H9 (cell line): ENCODE data around the gene RDH13. TPM values are rescaled to one million over a fixed set of nuclear protein-coding genes. Genes with fewer than 3 reads are reported as not detected.

Experiments
- DNase-seq: peaks from one replicate; pipeline ENCODE4 v3.0.0-alpha.2; 2017
- H2AFZ ChIP-seq: one replicate; pipeline ENCODE4 v1.6.1; 2013; ENCODE audit warnings: mild to moderate bottlenecking, low read length, control low read depth, moderate library complexity
- H2AK5ac ChIP-seq: 2 replicates; pipeline ENCODE4 v1.6.1; 2013; ENCODE audit warnings: low read length, control low read depth, mixed read lengths; ENCODE audit not compliant: insufficient read length
- H2BK120ac ChIP-seq: one replicate; pipeline ENCODE4 v1.6.1; 2013; ENCODE audit warnings: low read depth, mild to moderate bottlenecking, low read length, control low read depth, inconsistent platforms; ENCODE audit not compliant: poor library complexity, severe bottlenecking
- H2BK12ac ChIP-seq: 2 replicates; pipeline ENCODE4 v1.6.1; 2013; ENCODE audit warnings: low read length, control low read depth, mixed read lengths, low read depth; ENCODE audit not compliant: insufficient read length
- H2BK15ac ChIP-seq: 2 replicates; pipeline ENCODE4 v1.6.1; 2013; ENCODE audit warnings: low read depth, low read length, control low read depth
- H2BK20ac ChIP-seq: one replicate; pipeline ENCODE4 v1.6.1; 2013; ENCODE audit warnings: low read depth, mild to moderate bottlenecking, low read length, control low read depth, inconsistent platforms; ENCODE audit not compliant: poor library complexity, severe bottlenecking
- H2BK5ac ChIP-seq: 2 replicates; pipeline ENCODE4 v1.6.1; 2013; ENCODE audit warnings: low read length, control low read depth, mixed read lengths; ENCODE audit not compliant: insufficient read length
- H3K14ac ChIP-seq: 2 replicates; pipeline ENCODE4 v1.6.1; 2013; ENCODE audit warnings: low read length, control low read depth; ENCODE audit not compliant: insufficient read depth
- H3K18ac ChIP-seq: 2 replicates; pipeline ENCODE4 v1.6.1; 2013; ENCODE audit warnings: low read depth, mild to moderate bottlenecking, mixed read lengths, low read length, control low read depth; ENCODE audit not compliant: insufficient read length
- H3K23ac ChIP-seq: 2 replicates; pipeline ENCODE4 v1.6.1; 2013; ENCODE audit warnings: low read length, control low read depth, mixed read lengths, low read depth; ENCODE audit not compliant: insufficient read length
- H3K23me2 ChIP-seq: 2 replicates; pipeline ENCODE4 v1.6.1; 2013; ENCODE audit warnings: low read depth, mild to moderate bottlenecking, mixed read lengths, low read length, control low read depth; ENCODE audit not compliant: insufficient read length, poor library complexity, severe bottlenecking
- H3K27ac ChIP-seq: 2 replicates; pipeline ENCODE4 v1.5.1; 2013; ENCODE audit warnings: low read length, control low read depth, mixed read lengths, low read depth; ENCODE audit not compliant: insufficient read length
- H3K27me3 ChIP-seq: 2 replicates; pipeline ENCODE4 v1.6.1; 2013; ENCODE audit warnings: low read length, control low read depth, inconsistent platforms; ENCODE audit not compliant: insufficient read depth
- H3K4ac ChIP-seq: 2 replicates; pipeline ENCODE4 v1.6.1; 2013; ENCODE audit warnings: low read depth, mild to moderate bottlenecking, control low read depth, inconsistent platforms, low read length, moderate library complexity
- H3K4me1 ChIP-seq: 2 replicates; pipeline ENCODE4 v1.6.1; 2013; ENCODE audit warnings: low read length, control low read depth, inconsistent platforms; ENCODE audit not compliant: insufficient read depth
- H3K4me2 ChIP-seq: 2 replicates; pipeline ENCODE4 v1.6.1; 2013; ENCODE audit warnings: low read length, control low read depth, mixed read lengths; ENCODE audit not compliant: insufficient read length, insufficient read depth
- H3K56ac ChIP-seq: 2 replicates; pipeline ENCODE4 v1.6.1; 2013; ENCODE audit warnings: low read depth, mild to moderate bottlenecking, mixed read lengths, low read length, control low read depth; ENCODE audit not compliant: insufficient read length
- H3K79me1 ChIP-seq: 2 replicates; pipeline ENCODE4 v1.6.1; 2013; ENCODE audit warnings: low read depth, mild to moderate bottlenecking, moderate library complexity, low read length, control low read depth, inconsistent platforms; ENCODE audit not compliant: insufficient read depth, poor library complexity, severe bottlenecking
- H3K79me2 ChIP-seq: 2 replicates; pipeline ENCODE4 v1.6.1; 2013; ENCODE audit warnings: low read length, control low read depth, inconsistent platforms; ENCODE audit not compliant: insufficient read depth
- H3K9ac ChIP-seq: 2 replicates; pipeline ENCODE4 v1.6.1; 2013; ENCODE audit warnings: low read length, control low read depth, mixed read lengths; ENCODE audit not compliant: insufficient read length; ENCODE audit errors: extremely low read depth
- H3K9me3 ChIP-seq: one replicate; pipeline ENCODE4 v1.6.1; 2013; ENCODE audit warnings: low read depth, low read length, inconsistent platforms; ENCODE audit not compliant: control insufficient read depth
- H3T11ph ChIP-seq: one replicate; pipeline ENCODE4 v1.6.1; 2013; ENCODE audit warnings: mild to moderate bottlenecking, low read length, control low read depth, inconsistent platforms
- H4K20me1 ChIP-seq: one replicate; pipeline ENCODE4 v1.6.1; 2013; ENCODE audit not compliant: control insufficient read depth, insufficient read length, insufficient read depth
- H4K5ac ChIP-seq: 2 replicates; pipeline ENCODE4 v1.6.1; 2013; ENCODE audit warnings: low read depth, mild to moderate bottlenecking, mixed read lengths, low read length, control low read depth; ENCODE audit not compliant: insufficient read length
- H4K8ac ChIP-seq: replicated peaks from 2 replicates; pipeline ENCODE4 v1.6.1; 2013; ENCODE audit warnings: low read length, control low read depth, mixed read lengths, low read depth; ENCODE audit not compliant: insufficient read length
- H4K91ac ChIP-seq: 2 replicates; pipeline ENCODE4 v1.6.1; 2013; ENCODE audit warnings: low read depth, mild to moderate bottlenecking, moderate library complexity, mixed read lengths, low read length, control low read depth; ENCODE audit not compliant: insufficient read length
- H3K27ac Mint-ChIP-seq, 3 experiments: 2 replicates in 2 of 3; 3 replicates in 1 of 3; pipeline ENCODE4 v1.8.0; 2020 to 2021; ENCODE audit warnings: mixed read lengths in 3 of 3, mild to moderate bottlenecking in 1 of 3, moderate library complexity in 1 of 3
- H3K27me3 Mint-ChIP-seq: 2 replicates; pipeline ENCODE4 v1.8.0; 2021; ENCODE audit warnings: low read depth, mild to moderate bottlenecking, moderate library complexity, mixed read lengths
- H3K36me3 Mint-ChIP-seq, 3 experiments: 2 replicates in 2 of 3; 3 replicates in 1 of 3; pipeline ENCODE4 v1.8.0; 2020 to 2021; ENCODE audit warnings: low read depth in 3 of 3, mixed read lengths in 3 of 3; ENCODE audit not compliant: insufficient read depth in 1 of 3
- H3K4me1 Mint-ChIP-seq, 2 experiments: 2 replicates each; pipeline ENCODE4 v1.8.0; 2020; ENCODE audit warnings: mixed read lengths in 2 of 2
- H3K4me3 Mint-ChIP-seq, 2 experiments: 2 replicates in 1 of 2; 3 replicates in 1 of 2; pipeline ENCODE4 v1.8.0; 2020 to 2021; ENCODE audit warnings: mild to moderate bottlenecking in 2 of 2, mixed read lengths in 2 of 2, moderate library complexity in 1 of 2
- H3K9me3 Mint-ChIP-seq, 2 experiments: 2 replicates in 1 of 2; 3 replicates in 1 of 2; pipeline ENCODE4 v1.8.0; 2020; ENCODE audit warnings: mild to moderate bottlenecking in 2 of 2, mixed read lengths in 2 of 2, moderate library complexity in 1 of 2
- CTCF ChIP-seq: fragments of 200-600 bp; sonication (generic); conservative IDR thresholded peaks from 3 replicates; pipeline ENCODE4 v1.8.0; 2021; ENCODE audit warnings: antibody characterized with exemption, mild to moderate bottlenecking
- WGBS: extraction: QIAGEN DNeasy Blood & Tissue Kit; methylation state at CpG from one replicate; pipeline ENCODE4 v1.1.7; 2013; ENCODE audit warnings: missing lambda C conversion rate, low lambda C conversion rate, mixed read lengths; ENCODE audit not compliant: insufficient read length; ENCODE audit errors: extremely low coverage; 5-methylcytosine and 5-hydroxymethylcytosine counted together
- total RNA-seq: library from RNA; stranded (reverse); gene quantifications from 2 replicates; pipeline ENCODE4 v1.2.1, GENCODE V29; 2021

RDH13 gene
- total RNA-seq, 1 experiment from 2014 or later, result 21.5 TPM

DNA sequence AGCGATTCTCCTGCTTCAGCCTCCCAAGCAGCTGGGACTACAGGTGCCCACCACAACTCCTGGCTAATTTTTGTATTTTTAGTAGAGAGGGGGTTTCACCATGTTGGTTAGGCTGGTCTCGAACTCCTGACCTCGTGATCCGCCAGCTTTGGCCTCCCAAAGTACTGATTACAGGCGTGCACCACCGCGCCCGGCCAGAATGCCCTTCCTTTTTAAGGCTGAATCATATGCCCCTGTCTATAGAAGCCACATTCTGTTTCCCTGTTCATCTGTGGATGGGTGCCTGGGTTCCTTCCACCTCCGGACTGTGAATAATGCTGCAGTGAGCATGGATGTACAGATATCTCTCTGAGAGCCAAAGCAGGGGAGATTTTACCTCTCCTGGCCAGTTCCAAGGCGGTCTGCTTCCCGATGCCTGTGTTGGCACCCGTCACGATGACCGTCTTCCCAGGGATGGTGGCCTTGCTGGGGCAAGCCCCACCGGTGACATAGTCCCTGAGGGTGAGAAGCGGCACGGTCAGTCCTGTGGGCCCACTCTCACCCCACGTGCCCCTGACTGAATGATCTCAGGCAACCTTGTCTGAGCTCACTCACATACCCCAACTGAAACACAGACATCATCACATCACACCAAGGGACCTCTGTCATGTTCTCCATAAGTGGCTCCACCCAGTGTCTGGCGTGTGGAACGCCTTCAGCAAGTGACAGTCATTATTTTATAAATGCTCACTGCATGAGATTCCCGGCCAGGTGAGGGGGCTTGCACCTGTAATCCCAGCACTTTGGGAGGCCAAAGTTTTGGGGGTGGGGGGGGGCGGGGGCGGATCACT, 4.0 kb downstream of the RDH13 start:
- no peak overlapping the region for H2BK12ac ChIP-seq
- no peak overlapping the region for H4K91ac ChIP-seq
- DNase-seq, result no peak
- no peak overlapping the region for H2AFZ ChIP-seq
- no peak overlapping the region for H3K18ac ChIP-seq
- no peaks in the 10 kb centered on the region for H3K79me1 ChIP-seq
- TF ChIP-seq CTCF, result no peak
- H3K4me1 ChIP-seq, result no peaks in the 10 kb centered on the region
- no peaks in the 10 kb centered on the region for H3K27me3 ChIP-seq
- peaks cover 3% of the 10 kb centered on the region for H3K23me2 ChIP-seq
- no peak overlapping the region for H2BK5ac ChIP-seq
- H4K8ac ChIP-seq, result no peak overlapping the region
- no peak overlapping the region for H2BK15ac ChIP-seq
- H3K23ac ChIP-seq, result no peak overlapping the region
- peaks cover 30 to 45% (median 40%) of the 10 kb centered on the region in 3 experiments for H3K36me3 Mint-ChIP-seq
- no peak overlapping the region; a peak in 1 of 5 replicates for H3K4me3 Mint-ChIP-seq
- H3K9me3 Mint-ChIP-seq, result no peaks in the 10 kb centered on the region
- no peak overlapping the region for H2AK5ac ChIP-seq
- H3K56ac ChIP-seq, result no peak overlapping the region
- H4K20me1 ChIP-seq, result no peaks in the 10 kb centered on the region
- H4K5ac ChIP-seq, result no peak overlapping the region
- no peak overlapping the region for H2BK20ac ChIP-seq
- H3K27ac ChIP-seq, result no peak overlapping the region
- no peak overlapping the region for H3K4me2 ChIP-seq
- H3K79me2 ChIP-seq, result no peaks in the 10 kb centered on the region; the same call in 1 of the 2 replicates
- no peaks in the 10 kb centered on the region for H3K9me3 ChIP-seq
- no peak overlapping the region for H3K27ac Mint-ChIP-seq
- WGBS, result no CpG with 5 or more reads among the region's 23 CpGs
- H2BK120ac ChIP-seq, result no peak overlapping the region
- no peak overlapping the region for H3T11ph ChIP-seq
- no peak overlapping the region for H3K9ac ChIP-seq
- peaks cover 5 to 6% of the 10 kb centered on the region in 2 experiments for H3K4me1 Mint-ChIP-seq
- H3K4ac ChIP-seq, result no peak overlapping the region
- H3K27me3 Mint-ChIP-seq, result peaks cover 10% of the 10 kb centered on the region
- no peak overlapping the region for H3K14ac ChIP-seq
